IMR-90 (cell line): ENCODE results near the gene COTL1. TPM values are rescaled to one million over a fixed set of nuclear protein-coding genes. Genes with fewer than 3 reads are reported as not detected.

ENCODE experiments used
- ATAC-seq: fragments of 200-7000 bp; cut with Tn5 transposase; 2 replicates; pipeline ENCODE4 v1.9.1; 2020; ENCODE audit warnings: low read depth, mild to moderate bottlenecking, moderate library complexity
- BruUV-seq: library from RNA; stranded (reverse); fragments of 400-500 nt; replicated peaks from 2 replicates; lab custom pipeline; 2021; lab: Mats Ljungman, UMichigan
- CTCF ChIA-PET: fragments of 300-600 bp; formaldehyde crosslinking; extraction: SDS; loops from one replicate; lab custom pipeline; 2021; ENCODE audit warnings: antibody characterized with exemption; lab: Yijun Ruan, JAX
- POLR2A ChIA-PET: fragments of 300-600 bp; sonication (Branson Sonifier 250); formaldehyde crosslinking; loops from one replicate; lab custom pipeline; 2022; ENCODE audit warnings: antibody characterized with exemption; ENCODE audit not compliant: unreplicated experiment; lab: Charles Lee
- DNase-seq: peaks from one replicate; pipeline ENCODE4 v3.0.0; 2013
- H2AFZ ChIP-seq: replicated peaks from 2 replicates; pipeline ENCODE3; 2013; ENCODE audit warnings: low read length, mild to moderate bottlenecking; ENCODE audit not compliant: poor library complexity
- H2AK5ac ChIP-seq: 2 replicates; pipeline ENCODE4 v1.6.1; 2013; ENCODE audit warnings: low read depth, low read length, inconsistent platforms
- H2AK9ac ChIP-seq: replicated peaks from 2 replicates; pipeline ENCODE3; 2013; ENCODE audit warnings: mild to moderate bottlenecking, low read depth, low read length, moderate library complexity; ENCODE audit not compliant: poor library complexity
- H2BK120ac ChIP-seq: 2 replicates; pipeline ENCODE4 v1.6.1; 2013; ENCODE audit warnings: low read depth, low read length, inconsistent platforms
- H2BK15ac ChIP-seq: 3 replicates; pipeline ENCODE4 v1.6.1; 2013; ENCODE audit warnings: low read depth, low read length, inconsistent platforms
- H2BK20ac ChIP-seq: 2 replicates; pipeline ENCODE4 v1.6.1; 2013; ENCODE audit warnings: low read depth, mild to moderate bottlenecking, inconsistent platforms, low read length, moderate library complexity
- H2BK5ac ChIP-seq: 2 replicates; pipeline ENCODE4 v1.6.1; 2013; ENCODE audit warnings: mild to moderate bottlenecking, low read depth, low read length, inconsistent platforms; ENCODE audit not compliant: poor library complexity, severe bottlenecking
- H3K14ac ChIP-seq: replicated peaks from 2 replicates; pipeline ENCODE4 v1.6.1; 2013; ENCODE audit warnings: low read depth, low read length, inconsistent platforms
- H3K18ac ChIP-seq: 2 replicates; pipeline ENCODE4 v1.6.1; 2013; ENCODE audit warnings: low read depth, low read length, control low read depth
- H3K23ac ChIP-seq: 2 replicates; pipeline ENCODE4 v1.6.1; 2013; ENCODE audit warnings: low read depth, low read length, inconsistent platforms
- H3K27ac ChIP-seq: 2 replicates; pipeline ENCODE4 v1.5.1; 2013; ENCODE audit warnings: mild to moderate bottlenecking, control low read depth, low read length; ENCODE audit not compliant: insufficient read depth
- H3K27me3 ChIP-seq: 2 replicates; pipeline ENCODE4 v1.6.1; 2013; ENCODE audit warnings: low read length; ENCODE audit not compliant: control insufficient read depth, insufficient read depth
- H3K36me3 ChIP-seq: 2 replicates; pipeline ENCODE4 v1.6.1; 2013; ENCODE audit warnings: low read length, mixed read lengths; ENCODE audit not compliant: control insufficient read depth, insufficient read depth
- H3K4ac ChIP-seq: 2 replicates; pipeline ENCODE4 v1.6.1; 2013; ENCODE audit warnings: low read depth, low read length, inconsistent platforms
- H3K4me1 ChIP-seq: 2 replicates; pipeline ENCODE4 v1.6.1; 2013; ENCODE audit warnings: low read length, mixed read lengths; ENCODE audit not compliant: control insufficient read depth, insufficient read depth
- H3K4me2 ChIP-seq: 2 replicates; pipeline ENCODE4 v1.6.1; 2013; ENCODE audit warnings: low read depth, mild to moderate bottlenecking, control low read depth, low read length, moderate library complexity
- H3K4me3 ChIP-seq: 2 replicates; pipeline ENCODE4 v1.5.1; 2013; ENCODE audit warnings: low read depth, mild to moderate bottlenecking, control low read depth, low read length, moderate library complexity; ENCODE audit not compliant: insufficient read depth
- H3K56ac ChIP-seq: 2 replicates; pipeline ENCODE4 v1.6.1; 2013; ENCODE audit warnings: low read length, inconsistent platforms; ENCODE audit not compliant: insufficient read depth; ENCODE audit errors: extremely low read depth
- H3K79me1 ChIP-seq, 2 experiments: 2 replicates each; pipeline ENCODE4 v1.6.1; 2013; ENCODE audit warnings: low read length in 2 of 2, inconsistent platforms in 1 of 2, low read depth in 1 of 2
- H3K9ac ChIP-seq: 2 replicates; pipeline ENCODE4 v1.6.1; 2013; ENCODE audit warnings: low read depth, low read length, control low read depth
- H3K9me1 ChIP-seq: 2 replicates; pipeline ENCODE4 v1.6.1; 2013; ENCODE audit warnings: low read length, inconsistent platforms; ENCODE audit not compliant: insufficient read depth
- H3K9me3 ChIP-seq: 2 replicates; pipeline ENCODE4 v1.6.1; 2013; ENCODE audit warnings: low read length; ENCODE audit not compliant: control insufficient read depth, insufficient read depth
- H4K20me1 ChIP-seq: 2 replicates; pipeline ENCODE4 v1.6.1; 2013; ENCODE audit warnings: low read length, inconsistent platforms; ENCODE audit not compliant: insufficient read depth
- H4K5ac ChIP-seq: 2 replicates; pipeline ENCODE4 v1.6.1; 2013; ENCODE audit warnings: mild to moderate bottlenecking, low read depth, low read length, control low read depth
- H4K8ac ChIP-seq, 2 experiments: 2 replicates each; pipeline ENCODE4 v1.6.1; 2013; ENCODE audit warnings: low read depth in 2 of 2, low read length in 2 of 2, control low read depth in 1 of 2, inconsistent platforms in 1 of 2
- H4K91ac ChIP-seq: 2 replicates; pipeline ENCODE4 v1.6.1; 2013; ENCODE audit warnings: low read depth, low read length, inconsistent platforms; ENCODE audit not compliant: insufficient read depth
- BHLHE40 ChIP-seq: fragments of 150-350 bp; IDR thresholded peaks from 2 replicates; pipeline ENCODE4 v1.6.1; 2016; ENCODE audit warnings: mild to moderate bottlenecking, low read depth, low read length
- CEBPB ChIP-seq: IDR thresholded peaks from 2 replicates; pipeline ENCODE4 v1.6.1; 2012; ENCODE audit warnings: low read depth, low read length, improper control_type of control experiment
- CHD1 ChIP-seq: IDR thresholded peaks from 2 replicates; pipeline ENCODE4 v1.6.1; 2012; ENCODE audit warnings: low read depth, low read length, improper control_type of control experiment
- CTCF ChIP-seq: conservative IDR thresholded peaks from 2 replicates; pipeline ENCODE4 v1.5.1; 2012; ENCODE audit warnings: mild to moderate bottlenecking, low read depth, low read length, improper control_type of control experiment
- ELK1 ChIP-seq: fragments of 150-350 bp; IDR thresholded peaks from 2 replicates; pipeline ENCODE4 v1.6.1; 2016; ENCODE audit warnings: low read depth, mild to moderate bottlenecking, low read length, moderate library complexity, borderline replicate concordance
- FOS ChIP-seq: fragments of 150-350 bp; IDR thresholded peaks from 2 replicates; pipeline ENCODE4 v1.6.1; 2016; ENCODE audit warnings: low read depth, low read length
- MAZ ChIP-seq: IDR thresholded peaks from 2 replicates; pipeline ENCODE4 v1.6.1; 2012; ENCODE audit warnings: low read depth, mild to moderate bottlenecking, low read length, improper control_type of control experiment, moderate library complexity, borderline replicate concordance
- MXI1 ChIP-seq: IDR thresholded peaks from 2 replicates; pipeline ENCODE4 v1.6.1; 2012; ENCODE audit warnings: low read depth, mild to moderate bottlenecking, low read length, moderate library complexity, borderline replicate concordance
- NFE2L2 ChIP-seq: fragments of 150-350 bp; IDR thresholded peaks from 2 replicates; pipeline ENCODE4 v1.6.1; 2016; ENCODE audit warnings: low read depth, mild to moderate bottlenecking, low read length
- POLR2A ChIP-seq: IDR thresholded peaks from 2 replicates; pipeline ENCODE4 v1.6.1; 2012; ENCODE audit warnings: mild to moderate bottlenecking, low read depth, low read length
- RAD21 ChIP-seq: IDR thresholded peaks from 2 replicates; pipeline ENCODE4 v1.6.1; 2012; ENCODE audit warnings: low read length, improper control_type of control experiment
- RCOR1 ChIP-seq: IDR thresholded peaks from 2 replicates; pipeline ENCODE4 v1.6.1; 2012; ENCODE audit warnings: mild to moderate bottlenecking, low read length, improper control_type of control experiment; ENCODE audit not compliant: insufficient replicate concordance
- RFX5 ChIP-seq: IDR thresholded peaks from 2 replicates; pipeline ENCODE4 v1.8.0; 2012; ENCODE audit warnings: low read depth, mild to moderate bottlenecking, low read length, moderate library complexity
- SMC3 ChIP-seq: fragments of 150-350 bp; IDR thresholded peaks from 2 replicates; pipeline ENCODE4 v1.6.1; 2016; ENCODE audit warnings: low read depth, mild to moderate bottlenecking, antibody characterized with exemption, low read length, moderate library complexity
- USF2 ChIP-seq: fragments of 150-350 bp; IDR thresholded peaks from 2 replicates; pipeline ENCODE4 v1.6.1; 2017; ENCODE audit warnings: mild to moderate bottlenecking, antibody characterized with exemption, low read length, low read depth
- WGBS, 2 experiments: methylation state at CpG; one replicate each; pipeline versions ENCODE4 v1.1.5 to v1.1.7; 2013; ENCODE audit warnings: missing lambda C conversion rate in 2 of 2; ENCODE audit not compliant: insufficient read length in 1 of 2; ENCODE audit errors: extremely low coverage in 2 of 2; 5-methylcytosine and 5-hydroxymethylcytosine counted together
- dilution Hi-C: fragments of 300-500 bp; cut with HindIII; formaldehyde crosslinking; loops from one replicate; pipeline ENCODE4 v1.14.3; 2018; ENCODE audit warnings: low sequenced_read_pairs; ENCODE audit not compliant: unreplicated experiment
- in situ Hi-C: fragments of 300-500 bp; cut with MboI; formaldehyde crosslinking; loops from 3 replicates; pipeline ENCODE4 v1.14.3; 2019; ENCODE audit warnings: low sequenced_read_pairs, inconsistent platforms, mixed read lengths
- intact Hi-C: fragments of 100-400 bp; cut with micrococcal nuclease; formaldehyde crosslinking; loops from 2 replicates; pipeline ENCODE4 v1.10.0; 2022
- polyA plus RNA-seq, 3 experiments: library from polyadenylated mRNA; depleted of rRNA; stranded (reverse); fragments of >200 nt; gene quantifications; 2 replicates each; pipeline ENCODE4 v1.2.3, GENCODE V29; 2012; ENCODE audit warnings: low replicate concordance in 1 of 3
- total RNA-seq: library from RNA; depleted of rRNA; stranded (reverse); fragments of >200 nt; gene quantifications from 2 replicates; pipeline ENCODE4 v1.2.3, GENCODE V29; 2012

COTL1 gene
- total and polyA plus RNA-seq, 2 of the 4 experiments (the other 2 are of a cell fraction), result 144 to 258 TPM

GRCh38 chr16:84637709-84638108 is 19.8 kb upstream of the COTL1 start:
- no peaks in the 10 kb centered on the region for H3K9me3 ChIP-seq
- no TSS peak for BruUV-seq
- intact Hi-C loops (no loop called here), dilution Hi-C loops (no loop called here), in situ Hi-C loops (loop anchor here (25.0 kb wide), 2 partner anchors 325 to 350 kb away; partner anchors contain the start of gene WFDC1)
- H3K18ac ChIP-seq, result no peak overlapping the region
- H3K4me1 ChIP-seq, result peaks cover 17% of the 10 kb centered on the region
- ChIA-PET POLR2A (no interaction called here), CTCF (no interaction called here)
- H4K20me1 ChIP-seq, result no peaks in the 10 kb centered on the region
- H3K56ac ChIP-seq, result no peak overlapping the region
- no peak overlapping the region for H2BK20ac ChIP-seq
- no peak overlapping the region for H3K23ac ChIP-seq
- no peak for TF ChIP-seq RFX5
- TF ChIP-seq CHD1, result no peak
- no peak for TF ChIP-seq CEBPB
- TF ChIP-seq BHLHE40, result no peak
- TF ChIP-seq ELK1, result no peak
- TF ChIP-seq USF2, result no peak
- TF ChIP-seq CTCF, result no peak
- TF ChIP-seq RCOR1, result no peak
- TF ChIP-seq NFE2L2, result no peak
- no peak for TF ChIP-seq MXI1
- TF ChIP-seq MAZ, result no peak
- TF ChIP-seq POLR2A, result no peak
- TF ChIP-seq SMC3, result no peak
- no peak for TF ChIP-seq RAD21
- no peak for TF ChIP-seq FOS
- H3K14ac ChIP-seq, result no peak overlapping the region
- H3K27me3 ChIP-seq, result no peaks in the 10 kb centered on the region
- no peak overlapping the region for H2BK120ac ChIP-seq
- H3K36me3 ChIP-seq, result no peaks in the 10 kb centered on the region
- no peak for DNase-seq
- H3K9me1 ChIP-seq, result peaks cover 16% of the 10 kb centered on the region
- no peak overlapping the region for H3K9ac ChIP-seq
- no peak overlapping the region for H4K5ac ChIP-seq
- H3K79me1 ChIP-seq, result peaks cover 0 to 15% of the 10 kb centered on the region in 2 experiments; a peak in 2 of 4 replicates
- no peak overlapping the region for H3K27ac ChIP-seq
- H4K8ac ChIP-seq, result no peak overlapping the region
- H2BK15ac ChIP-seq, result no peak overlapping the region
- no peak for ATAC-seq
- H2BK5ac ChIP-seq, result no peak overlapping the region
- no peak overlapping the region for H2AFZ ChIP-seq
- H3K4me2 ChIP-seq, result no peak overlapping the region
- H2AK9ac ChIP-seq, result no peak overlapping the region
- no peak overlapping the region for H3K4ac ChIP-seq
- H2AK5ac ChIP-seq, result no peak overlapping the region
- H3K4me3 ChIP-seq, result no peak overlapping the region
- H4K91ac ChIP-seq, result no peak overlapping the region
- WGBS, 2 experiments, result 57% methylated on average over 3 of the region's 4 CpGs; no CpG with 5 or more reads in 1 of the 2 experiments
